Naive thymus-derived CD8-positive, alpha-beta T cell (primary cell): Measurements from ENCODE around the gene AVPI1. TPM values are rescaled to one million over a fixed set of nuclear protein-coding genes. Genes with fewer than 3 reads are reported as not detected.
"Not testable (repeated sequence)": the region's sequence is repeated elsewhere in the genome, so short reads cannot be mapped to it uniquely, and the experiment has no call there.

ENCODE experiments used
- ATAC-seq, 2 donors: fragments of 150-1000 bp; cut with Tn5 transposase in 1 of 2; sonication (Bioruptor Pico), chemical (Tn5 transposase) in 1 of 2; 1 replicate in 1 of 2; 2 replicates in 1 of 2; pipeline ENCODE4 v1.10.0; 2021; ENCODE audit warnings: mild to moderate bottlenecking in 2 of 2, moderate library complexity in 2 of 2
- POLR2A ChIA-PET: fragments of 350-600 bp; sonication (Branson Sonifier 250); formaldehyde crosslinking; loops from one replicate; lab custom pipeline; 2021; ENCODE audit warnings: antibody characterized with exemption; lab: Charles Lee
- DNase-seq, 10 donors: peaks; one replicate each; pipeline versions ENCODE4 v3.0.0 to v3.0.0-alpha.2; 2020 to 2022
- H3K27ac Mint-ChIP-seq, 10 donors: one replicate each; pipeline ENCODE4 v1.8.0; 2020 to 2022; ENCODE audit warnings: mild to moderate bottlenecking in 10 of 10, mixed read lengths in 10 of 10, moderate library complexity in 4 of 10, inconsistent platforms in 1 of 10
- H3K27me3 Mint-ChIP-seq, 5 donors: one replicate each; pipeline ENCODE4 v1.8.0; 2021 to 2022; ENCODE audit warnings: mixed read lengths in 5 of 5
- H3K36me3 Mint-ChIP-seq, 3 donors: one replicate each; pipeline ENCODE4 v1.8.0; 2020 to 2022; ENCODE audit warnings: mixed read lengths in 3 of 3, mild to moderate bottlenecking in 2 of 3, inconsistent platforms in 1 of 3
- H3K4me1 Mint-ChIP-seq, 4 donors: one replicate each; pipeline ENCODE4 v1.8.0; 2021 to 2022; ENCODE audit warnings: mixed read lengths in 4 of 4
- H3K4me3 Mint-ChIP-seq, 10 donors: one replicate each; pipeline ENCODE4 v1.8.0; 2020 to 2022; ENCODE audit warnings: mild to moderate bottlenecking in 10 of 10, mixed read lengths in 10 of 10, moderate library complexity in 6 of 10, inconsistent platforms in 1 of 10
- H3K9me3 Mint-ChIP-seq, 9 donors: one replicate each; pipeline ENCODE4 v1.8.0; 2020 to 2022; ENCODE audit warnings: mixed read lengths in 9 of 9, mild to moderate bottlenecking in 3 of 9, inconsistent platforms in 1 of 9, moderate library complexity in 1 of 9
- polyA plus RNA-seq, 3 donors: library from polyadenylated mRNA; unstranded; fragments of 300-500 nt; fragmentation: Illumina TruSeq; gene quantifications; one replicate each; pipeline ENCODE4 v1.2.3, GENCODE V29; 2021
- total RNA-seq, 8 experiments: library from RNA in 2 of 8; stranded (reverse) in 2 of 8; gene quantifications; one replicate each; pipeline ENCODE4 v1.2.3 and lab custom pipeline; 2021 to 2026

AVPI1 gene
- total and polyA plus RNA-seq, 5 experiments from 2014 or later: 2.2 to 3.8 (median 3.1) TPM

DNA sequence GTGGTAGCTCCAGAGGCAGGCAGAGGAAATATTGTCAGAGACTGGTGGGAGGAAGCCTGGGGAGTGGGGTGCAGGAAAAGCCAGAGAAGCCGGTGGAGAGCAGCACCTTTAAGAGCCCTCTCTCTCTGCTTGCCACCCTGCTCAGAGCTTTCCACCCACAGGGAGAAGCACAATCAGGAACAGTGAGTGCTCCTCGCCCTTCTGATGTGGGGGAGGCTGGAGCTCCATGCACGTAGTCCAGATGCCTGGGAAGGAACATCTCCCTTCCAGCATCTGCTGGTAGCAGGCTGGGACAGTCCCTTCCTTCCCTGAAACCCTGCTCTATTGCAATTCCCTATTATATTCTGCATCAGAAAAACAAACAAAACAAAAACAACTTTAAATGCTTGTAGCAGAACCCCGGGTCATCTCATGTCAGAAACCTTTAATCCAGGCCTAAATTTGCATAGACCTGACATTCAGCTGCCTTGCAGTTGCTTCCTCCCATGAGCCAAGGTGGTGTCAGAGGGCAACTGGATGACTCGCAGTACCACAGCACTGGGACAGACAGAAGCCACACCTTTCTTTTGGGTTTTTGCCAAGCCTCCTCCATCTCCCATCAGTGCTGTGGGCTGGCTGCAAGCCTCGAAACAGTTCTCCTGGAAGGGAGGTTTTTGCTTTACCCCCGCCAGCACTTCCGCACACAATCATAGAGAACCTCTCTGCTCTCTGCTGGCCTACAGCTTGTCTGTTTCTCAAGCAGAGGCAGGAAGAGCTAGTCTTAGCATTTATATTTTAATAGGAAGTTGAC is 13.1 kb downstream of the AVPI1 start:
- no peak overlapping the region for H3K4me3 Mint-ChIP-seq
- H3K4me1 Mint-ChIP-seq: peaks cover 0 to 5% (median 0%) of the 10 kb centered on the region in 4 donors
- no peaks in the 10 kb centered on the region for H3K27me3 Mint-ChIP-seq
- no peaks in the 10 kb centered on the region for H3K9me3 Mint-ChIP-seq
- H3K36me3 Mint-ChIP-seq: peaks cover 0 to 47% (median 10%) of the 10 kb centered on the region in 3 donors
- POLR2A ChIA-PET: interaction anchor here (1.0 to 1.5 kb wide), 2 partner anchors 13 to 63 kb away, joined by 3 to 4 read pairs; partner anchors contain the start of genes AVPI1 and ZFYVE27
- H3K27ac Mint-ChIP-seq: peak overlapping the region in 1 of 10 donors; percentile 44
- ATAC-seq (no peak), DNase-seq (no peak)

DNA sequence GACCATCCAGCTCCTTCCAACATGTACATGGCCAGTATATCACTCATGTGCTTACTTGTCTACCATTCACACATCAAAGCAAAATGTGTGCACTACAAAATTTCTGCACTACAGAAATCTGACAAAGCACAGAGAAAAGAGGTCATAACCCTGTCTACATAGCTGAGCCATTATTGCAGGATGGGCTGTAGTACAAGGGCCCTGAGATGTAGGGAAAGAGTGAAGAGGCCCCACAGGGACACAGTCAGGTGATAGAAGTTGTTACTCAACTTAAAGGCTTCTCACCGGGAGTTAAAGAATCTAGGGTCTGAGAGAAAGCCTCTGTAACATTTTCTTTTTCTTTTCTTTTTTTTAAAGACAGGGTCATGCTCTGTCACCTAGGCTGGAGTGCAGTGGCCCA is 17.5 kb downstream of the AVPI1 start:
- DNase-seq: no peak
- Mint-ChIP-seq H3K4me1 (peaks cover 0 to 4% (median 1%) of the 10 kb centered on the region in 4 donors), H3K27me3 (no peaks in the 10 kb centered on the region), H3K9me3 (no peaks in the 10 kb centered on the region), H3K36me3 (peaks cover 0 to 65% (median 16%) of the 10 kb centered on the region in 3 donors), H3K4me3 (no peak overlapping the region), H3K27ac (peak overlapping the region in 3 of 10 donors; percentile 25 to 27 (median 25))
- no peak for ATAC-seq
- POLR2A ChIA-PET: interaction anchor here (0.8 to 1.5 kb wide), 2 partner anchors 10 to 121 kb away, joined by 3 read pairs; no protein-coding TSS in a partner anchor

DNA sequence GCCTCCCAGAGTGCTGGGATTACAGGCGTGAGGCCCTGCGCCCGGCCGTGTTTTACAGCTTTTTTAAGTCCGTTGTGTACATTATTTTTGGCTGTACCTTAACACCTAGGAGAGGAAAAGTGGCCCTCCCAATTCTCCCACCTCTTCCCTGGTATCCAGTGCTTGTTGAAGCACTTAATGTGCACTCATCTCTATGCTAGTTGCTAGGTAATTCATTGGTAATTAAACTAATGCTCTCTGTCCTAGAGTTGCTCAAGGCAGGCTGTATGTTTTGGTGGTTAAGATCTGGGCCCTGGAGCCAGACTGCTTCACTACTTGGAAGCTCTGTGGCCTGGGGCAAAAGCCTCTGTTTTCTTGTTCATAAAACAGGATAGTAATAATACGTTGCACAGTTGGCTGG is 19.6 kb downstream of the AVPI1 start:
- DNase-seq (no peak), ATAC-seq (no peak)
- H3K4me1 Mint-ChIP-seq: peaks cover 0 to 4% (median 1%) of the 10 kb centered on the region in 4 donors
- H3K9me3 Mint-ChIP-seq: no peaks in the 10 kb centered on the region
- no peak overlapping the region for H3K4me3 Mint-ChIP-seq
- no peaks in the 10 kb centered on the region for H3K27me3 Mint-ChIP-seq
- POLR2A ChIA-PET: no interaction called here
- H3K27ac Mint-ChIP-seq: peak overlapping the region in 3 of 10 donors; percentile 34 to 81 (median 52)
- peaks cover 0 to 61% (median 14%) of the 10 kb centered on the region in 3 donors for H3K36me3 Mint-ChIP-seq

DNA sequence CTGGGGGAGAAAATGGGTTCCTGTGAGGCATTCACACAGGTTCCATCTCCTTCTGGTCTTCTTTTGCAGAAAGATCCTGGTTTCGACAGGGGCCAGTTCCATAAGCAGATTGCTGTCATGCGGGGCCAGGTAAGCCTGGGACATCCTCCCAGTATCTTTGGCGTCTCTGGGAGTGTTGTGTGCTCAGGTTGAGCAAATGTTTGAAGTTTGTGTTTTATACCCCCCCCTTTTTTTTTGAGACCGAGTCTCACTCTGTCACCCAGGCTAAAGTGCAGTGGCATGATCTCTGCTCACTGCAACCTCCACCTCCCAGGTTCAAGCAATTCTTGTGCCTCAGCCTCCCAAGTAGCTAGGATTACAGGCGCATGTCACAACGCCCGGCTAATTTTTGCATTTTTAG is 20.0 kb downstream of the AVPI1 start:
- Mint-ChIP-seq H3K27me3 (no peaks in the 10 kb centered on the region), H3K9me3 (no peaks in the 10 kb centered on the region), H3K36me3 (peaks cover 0 to 63% (median 14%) of the 10 kb centered on the region in 3 donors), H3K4me1 (peaks cover 0 to 4% (median 1%) of the 10 kb centered on the region in 4 donors), H3K27ac (no peak overlapping the region), H3K4me3 (no peak overlapping the region)
- ATAC-seq (no peak), DNase-seq (no peak)
- POLR2A ChIA-PET: no interaction called here

DNA sequence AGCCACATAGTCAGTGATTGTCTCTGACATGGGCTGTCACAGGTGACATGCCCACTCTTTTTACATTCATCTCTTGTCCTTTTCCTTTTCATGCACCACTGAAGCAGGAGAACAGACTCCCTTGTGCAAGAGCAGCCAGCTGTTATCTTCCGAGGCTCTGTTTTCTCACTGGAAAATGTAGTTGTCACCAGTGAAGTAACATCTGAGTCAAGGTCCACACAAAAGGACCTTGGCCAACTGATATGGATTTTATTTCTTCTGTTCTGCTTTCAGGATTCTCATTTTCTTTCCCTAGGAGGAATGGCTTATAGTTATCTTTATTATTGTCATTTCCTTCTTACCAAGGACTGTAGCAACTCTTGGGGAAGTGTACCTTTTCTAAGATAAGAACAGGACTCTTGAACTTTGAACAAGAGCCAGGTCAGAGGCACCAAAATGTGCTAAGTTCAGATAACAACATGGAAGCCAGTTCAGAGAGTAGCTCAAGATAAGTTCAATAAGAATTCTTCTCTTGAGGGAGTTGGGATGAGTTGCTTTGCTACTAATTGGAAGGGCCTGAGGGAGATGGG is 22.7 kb downstream of the AVPI1 start:
- Mint-ChIP-seq H3K27me3 (no peaks in the 10 kb centered on the region), H3K9me3 (no peaks in the 10 kb centered on the region), H3K4me3 (no peak overlapping the region), H3K27ac (no peak overlapping the region), H3K36me3 (peaks cover 0 to 63% (median 16%) of the 10 kb centered on the region in 3 donors), H3K4me1 (peaks cover 0 to 4% (median 2%) of the 10 kb centered on the region in 4 donors)
- DNase-seq: no peak
- no peak for ATAC-seq
- POLR2A ChIA-PET: no interaction called here

DNA sequence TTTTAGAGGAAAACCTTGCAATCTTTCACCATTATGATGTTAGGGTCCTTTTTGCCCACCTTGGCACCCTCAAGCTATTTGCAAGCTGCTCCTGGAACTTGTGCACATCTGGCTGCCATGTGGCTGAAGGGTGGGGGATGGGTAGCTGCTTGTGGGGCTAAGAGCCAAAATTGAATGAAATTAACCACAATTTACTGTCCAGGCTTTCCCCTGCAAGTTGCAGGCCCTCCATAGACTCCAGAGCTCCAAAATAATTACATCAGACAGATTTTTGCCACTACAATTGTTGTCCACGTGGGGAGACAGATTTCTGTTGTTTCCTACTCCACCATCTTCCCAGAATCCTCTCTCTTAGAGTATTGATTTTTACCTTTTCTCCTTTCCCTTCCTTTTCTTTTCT is 27.5 kb downstream of the AVPI1 start:
- POLR2A ChIA-PET: no interaction called here
- peaks cover 0 to 2% (median under 1%) of the 10 kb centered on the region in 4 donors for H3K4me1 Mint-ChIP-seq
- no peaks in the 10 kb centered on the region for H3K27me3 Mint-ChIP-seq
- ATAC-seq (no peak), DNase-seq (no peak)
- peak overlapping the region in 1 of 10 donors; percentile 33 for H3K27ac Mint-ChIP-seq
- no peaks in the 10 kb centered on the region for H3K9me3 Mint-ChIP-seq
- no peak overlapping the region for H3K4me3 Mint-ChIP-seq
- H3K36me3 Mint-ChIP-seq: peaks cover 0 to 78% (median 21%) of the 10 kb centered on the region in 3 donors

DNA sequence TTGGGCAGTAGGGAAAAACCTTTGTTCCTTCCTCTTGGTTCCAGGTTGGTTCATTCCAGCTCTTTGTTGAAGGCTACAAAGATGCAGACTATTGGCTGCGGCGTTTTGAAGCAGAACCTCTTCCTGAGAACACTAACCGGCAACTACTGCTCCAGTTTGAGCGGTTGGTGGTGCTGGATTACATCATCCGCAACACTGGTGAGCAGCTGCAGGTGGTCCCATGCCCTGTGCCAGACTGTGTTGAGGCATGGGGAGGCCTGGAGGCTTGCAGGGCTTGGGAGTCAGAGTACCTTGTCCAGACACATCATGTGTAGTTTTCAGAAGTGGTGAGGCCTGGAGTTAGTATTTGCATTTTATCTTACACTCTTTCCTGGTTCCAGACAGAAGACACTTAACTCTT is 30.3 kb downstream of the AVPI1 start:
- peaks cover 0 to 2% (median under 1%) of the 10 kb centered on the region in 4 donors for H3K4me1 Mint-ChIP-seq
- no peaks in the 10 kb centered on the region for H3K9me3 Mint-ChIP-seq
- peak overlapping the region in 1 of 10 donors; percentile 53 for H3K27ac Mint-ChIP-seq
- POLR2A ChIA-PET: no interaction called here
- H3K36me3 Mint-ChIP-seq: peaks cover 6 to 82% (median 20%) of the 10 kb centered on the region in 3 donors
- no peak for ATAC-seq
- no peak for DNase-seq
- H3K27me3 Mint-ChIP-seq: no peaks in the 10 kb centered on the region
- no peak overlapping the region for H3K4me3 Mint-ChIP-seq

DNA sequence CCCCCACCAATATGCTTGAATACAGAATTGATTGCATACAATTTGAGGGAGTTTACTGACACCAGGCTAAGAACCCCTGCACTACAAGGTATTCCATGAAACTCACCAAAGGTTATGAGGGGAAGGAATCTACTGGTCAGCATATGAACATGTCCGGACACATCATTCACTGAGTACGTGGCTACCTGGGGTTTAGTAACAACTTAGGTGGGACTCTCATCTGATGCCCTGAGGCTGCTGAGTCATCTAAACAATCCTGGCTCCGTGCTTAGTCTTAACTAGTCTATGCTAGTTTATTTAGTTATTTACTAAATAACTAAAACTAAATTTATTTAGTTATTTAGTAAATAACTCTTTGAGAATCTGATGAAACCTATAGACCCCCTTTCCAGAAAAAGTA is 35.3 kb downstream of the AVPI1 start:
- H3K4me1 Mint-ChIP-seq: peaks cover 8 to 28% (median 13%) of the 10 kb centered on the region in 4 donors
- H3K4me3 Mint-ChIP-seq: no peak overlapping the region
- ATAC-seq (no peak), DNase-seq (no peak)
- POLR2A ChIA-PET: no interaction called here
- H3K9me3 Mint-ChIP-seq: no peaks in the 10 kb centered on the region
- peak overlapping the region in 1 of 10 donors; percentile 13 for H3K27ac Mint-ChIP-seq
- H3K36me3 Mint-ChIP-seq: peaks cover 6 to 61% (median 16%) of the 10 kb centered on the region in 3 donors
- no peaks in the 10 kb centered on the region for H3K27me3 Mint-ChIP-seq

DNA sequence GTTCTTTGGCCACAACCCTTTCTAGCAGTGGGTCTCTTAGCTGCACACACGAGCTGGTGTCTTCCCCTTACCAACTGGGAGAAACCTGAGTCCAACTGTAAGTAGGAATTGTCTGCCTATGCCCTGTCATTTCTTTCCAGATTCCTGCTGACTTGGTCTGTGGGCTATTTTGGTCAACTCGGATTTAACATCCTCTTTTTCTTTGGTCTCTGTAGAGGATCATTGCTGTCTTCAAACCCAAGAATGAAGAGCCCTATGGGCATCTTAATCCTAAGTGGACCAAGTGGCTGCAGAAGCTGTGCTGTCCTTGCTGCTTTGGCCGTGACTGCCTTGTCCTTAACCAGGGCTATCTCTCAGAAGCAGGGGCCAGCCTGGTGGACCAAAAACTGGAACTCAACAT is 36.3 kb downstream of the AVPI1 start:
- Mint-ChIP-seq H3K27ac (no peak overlapping the region), H3K4me1 (peaks cover 8 to 30% (median 14%) of the 10 kb centered on the region in 4 donors), H3K4me3 (no peak overlapping the region), H3K27me3 (no peaks in the 10 kb centered on the region), H3K9me3 (no peaks in the 10 kb centered on the region), H3K36me3 (peaks cover 6 to 53% (median 9%) of the 10 kb centered on the region in 3 donors)
- ATAC-seq: no peak
- POLR2A ChIA-PET: no interaction called here
- DNase-seq: no peak

DNA sequence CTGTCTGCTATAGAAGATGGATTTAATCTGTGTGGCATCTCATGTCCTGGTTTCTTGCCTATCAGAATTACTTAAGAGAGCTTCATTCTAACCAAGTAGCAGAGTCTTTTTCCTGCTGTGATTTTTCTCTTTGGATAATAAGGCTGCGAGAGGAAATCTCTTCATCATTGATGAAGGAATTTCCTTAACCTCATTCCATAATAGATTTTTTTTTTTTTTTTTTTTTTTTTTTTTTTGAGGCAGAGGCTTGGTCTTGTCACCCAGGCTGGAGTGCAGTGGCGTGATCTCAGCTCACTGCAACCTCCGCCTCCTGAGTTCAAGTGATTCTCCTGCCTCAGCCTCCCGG is 37.7 kb downstream of the AVPI1 start:
- POLR2A ChIA-PET: interaction anchor here (1.2 kb wide), 1 partner anchor 9 kb away, joined by 5 read pairs; the partner anchor contains the start of gene PI4K2A
- not testable (repeated sequence) for H3K27me3 Mint-ChIP-seq, ATAC-seq, DNase-seq, H3K9me3 Mint-ChIP-seq
- Mint-ChIP-seq H3K27ac (peak overlapping the region in 4 of 10 donors; percentile 17 to 89 (median 36)), H3K4me1 (peaks cover 8 to 31% (median 14%) of the 10 kb centered on the region in 4 donors), H3K36me3 (peaks cover 6 to 52% (median 11%) of the 10 kb centered on the region in 3 donors), H3K4me3 (peak overlapping the region in 2 of 10 donors; percentile 8)

DNA sequence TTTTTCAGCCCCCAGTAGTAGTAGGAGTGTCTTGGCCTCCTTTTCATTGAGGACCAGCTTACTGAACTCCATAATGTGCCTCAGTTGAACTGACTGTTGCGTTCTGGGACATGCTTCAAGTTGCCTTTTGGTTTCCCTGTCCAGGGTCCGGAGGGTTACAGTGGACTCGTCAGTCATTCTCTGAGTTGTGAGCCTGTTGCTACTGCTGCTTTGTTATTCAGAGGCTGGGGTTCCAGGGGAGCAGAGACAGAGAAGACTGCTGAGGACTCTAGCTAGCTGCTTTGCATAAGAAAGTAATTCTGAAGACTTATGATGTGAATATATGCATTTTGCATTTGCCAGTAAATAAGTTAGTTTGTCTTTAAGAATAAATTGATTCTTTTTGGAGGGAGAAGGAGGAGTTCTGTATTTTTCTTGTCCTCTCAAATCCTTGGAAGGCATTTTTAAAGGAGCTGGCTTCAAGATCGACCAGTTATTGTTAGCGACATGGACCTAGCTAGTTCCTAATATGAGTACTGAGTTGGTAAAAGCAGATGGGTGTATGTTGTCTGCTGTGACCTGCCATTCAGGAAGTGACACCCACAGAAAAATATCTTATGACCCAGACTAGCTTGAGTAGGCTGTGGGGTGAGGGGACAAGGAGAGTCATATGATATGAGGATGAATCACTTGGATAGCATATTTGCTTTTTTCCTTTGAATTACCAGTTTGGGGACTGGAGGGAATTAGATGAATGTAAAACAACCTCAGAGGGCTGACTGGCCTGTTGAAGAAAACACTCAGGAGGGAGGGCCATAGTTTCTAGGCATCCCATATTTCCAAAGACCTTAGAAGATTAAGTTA is 38.3 kb downstream of the AVPI1 start:
- peaks cover 8 to 31% (median 14%) of the 10 kb centered on the region in 4 donors for H3K4me1 Mint-ChIP-seq
- no peaks in the 10 kb centered on the region for H3K27me3 Mint-ChIP-seq
- ATAC-seq (peak; percentile 68 to 79), DNase-seq (peak in 2 of 10 donors; percentile 7 to 30)
- no peaks in the 10 kb centered on the region for H3K9me3 Mint-ChIP-seq
- POLR2A ChIA-PET: interaction anchor here (1.2 kb wide), 1 partner anchor 8 kb away, joined by 5 read pairs; the partner anchor contains the start of gene PI4K2A
- peak overlapping the region in 5 of 10 donors; percentile 8 to 41 (median 24) for H3K4me3 Mint-ChIP-seq
- peak overlapping the region in 8 of 10 donors; percentile 2 to 89 (median 52) for H3K27ac Mint-ChIP-seq
- peaks cover 6 to 50% (median 14%) of the 10 kb centered on the region in 3 donors for H3K36me3 Mint-ChIP-seq

DNA sequence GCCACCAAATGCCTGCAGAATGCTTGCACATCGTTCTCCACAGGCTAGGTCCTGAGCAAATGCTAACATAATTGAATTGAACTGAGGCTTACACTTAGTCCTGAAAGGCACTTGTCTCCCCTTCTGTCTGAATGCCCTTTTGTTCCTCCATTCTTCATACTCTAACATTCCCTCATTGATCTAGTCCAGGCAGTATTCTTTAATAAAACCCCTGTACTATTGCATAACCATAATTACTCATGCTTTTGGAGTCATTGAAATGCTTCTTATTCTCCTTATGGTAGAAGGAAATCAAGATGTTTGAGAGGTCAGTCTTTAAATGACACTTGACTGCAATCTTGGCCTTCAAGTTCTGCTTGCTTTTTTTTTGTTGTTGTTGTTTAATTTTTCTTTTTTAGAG is 39.5 kb downstream of the AVPI1 start:
- no peaks in the 10 kb centered on the region for H3K9me3 Mint-ChIP-seq
- ATAC-seq (no peak), DNase-seq (no peak)
- H3K27ac Mint-ChIP-seq: peak overlapping the region in 3 of 10 donors; percentile 7 to 66 (median 55)
- no peaks in the 10 kb centered on the region for H3K27me3 Mint-ChIP-seq
- H3K4me3 Mint-ChIP-seq: no peak overlapping the region
- peaks cover 0 to 38% (median 12%) of the 10 kb centered on the region in 3 donors for H3K36me3 Mint-ChIP-seq
- peaks cover 13 to 41% (median 24%) of the 10 kb centered on the region in 4 donors for H3K4me1 Mint-ChIP-seq
- POLR2A ChIA-PET: no interaction called here
